K562 (cell line): ENCODE measurements around the gene GALNT18. TPM values are rescaled to one million over a fixed set of nuclear protein-coding genes. Genes with fewer than 3 reads are reported as not detected.

Experiments used
- ATAC-seq: fragments of 200-7000 bp; cut with Tn5 transposase; 3 replicates; pipeline ENCODE4 v1.9.1; 2020; ENCODE audit warnings: moderate library complexity
- BruUV-seq: library from RNA; stranded (reverse); fragments of 400-500 nt; replicated peaks from 2 replicates; lab custom pipeline; 2021; lab: Mats Ljungman, UMichigan
- CTCF ChIA-PET: fragments of 300-600 bp; formaldehyde crosslinking; extraction: SDS; loops from one replicate; lab custom pipeline; 2021; ENCODE audit warnings: low intra/inter-chr PET ratio; lab: Yijun Ruan, JAX
- POLR2A ChIA-PET: fragments of 300-600, 350-650 bp; sonication (Branson Sonifier 250); formaldehyde crosslinking; extraction: SDS; loops from one replicate; lab custom pipeline; 2021; ENCODE audit warnings: antibody characterized with exemption, inconsistent platforms; lab: Yijun Ruan, JAX
- DNase-seq, 4 experiments: peaks; one replicate each; pipeline versions ENCODE4 v3.0.0 to v3.0.0-alpha.2; 2011 to 2018; ENCODE audit warnings: low spot score in 3 of 4, mixed read lengths in 3 of 4; ENCODE audit errors: extremely low read depth in 1 of 4
- FAIRE-seq: peaks from 2 replicates; lab custom pipeline; 2011; peaks lifted over from hg19 to GRCh38; lab: Jason Lieb, UNC
- H2AFZ ChIP-seq: 2 replicates; pipeline ENCODE4 v1.6.0; 2011; ENCODE audit warnings: low read depth, low read length, control low read depth, inconsistent platforms
- H3K27ac ChIP-seq: fragments of 200-600 bp; 3 replicates; pipeline ENCODE4 v1.8.0; 2011; ENCODE audit warnings: low read depth, mild to moderate bottlenecking, control low read depth, inconsistent platforms, low read length, moderate library complexity, mixed read lengths; ENCODE audit errors: extremely low read depth
- H3K27me3 ChIP-seq, 2 experiments: fragments of 300-600 bp in 1 of 2; 2 replicates in 1 of 2; 3 replicates in 1 of 2; pipeline versions ENCODE4 v1.6.0 to v1.8.0; 2011; ENCODE audit warnings: inconsistent platforms in 2 of 2, low read length in 2 of 2, mild to moderate bottlenecking in 1 of 2, mixed read lengths in 1 of 2, moderate library complexity in 1 of 2; ENCODE audit not compliant: control insufficient read depth in 2 of 2, insufficient read depth in 2 of 2
- H3K36me3 ChIP-seq: fragments of 300-600 bp; 3 replicates; pipeline ENCODE4 v1.8.0; 2011; ENCODE audit warnings: mild to moderate bottlenecking, low read length, inconsistent platforms; ENCODE audit not compliant: control insufficient read depth, insufficient read depth
- H3K4me1 ChIP-seq, 2 experiments: fragments of 200-600 bp in 1 of 2; replicated peaks in 1 of 2; 2 replicates in 1 of 2; 3 replicates in 1 of 2; pipeline versions ENCODE4 v1.5.1 to v1.8.0; 2011; ENCODE audit warnings: inconsistent platforms in 2 of 2, low read length in 2 of 2, mild to moderate bottlenecking in 1 of 2, mixed read lengths in 1 of 2, moderate library complexity in 1 of 2; ENCODE audit not compliant: control insufficient read depth in 2 of 2, insufficient read depth in 2 of 2
- H3K4me2 ChIP-seq: 2 replicates; pipeline ENCODE4 v1.6.1; 2011; ENCODE audit warnings: low read length, control low read depth, inconsistent platforms, mixed read lengths; ENCODE audit not compliant: insufficient read depth
- H3K4me3 ChIP-seq: fragments of 200-600 bp; sonication (generic), shearing (Covaris generic); 2 replicates; pipeline ENCODE4 v1.5.1; 2016; ENCODE audit warnings: control low read depth, inconsistent platforms
- H3K79me2 ChIP-seq: fragments of 200-600 bp; 3 replicates; pipeline ENCODE4 v1.8.0; 2011; ENCODE audit warnings: low read length, inconsistent platforms; ENCODE audit not compliant: control insufficient read depth, insufficient read depth
- H3K9ac ChIP-seq, 2 experiments: 2 replicates each; pipeline versions ENCODE4 v1.6.0 to v1.6.1; 2011; ENCODE audit warnings: low read depth in 2 of 2, low read length in 2 of 2, control low read depth in 1 of 2, inconsistent platforms in 1 of 2, mild to moderate bottlenecking in 1 of 2, mixed read lengths in 1 of 2; ENCODE audit not compliant: insufficient read depth in 1 of 2
- H3K9me1 ChIP-seq: one replicate; pipeline ENCODE4 v1.6.0; 2011; ENCODE audit warnings: inconsistent platforms, mild to moderate bottlenecking, low read length, moderate library complexity; ENCODE audit not compliant: control insufficient read depth, insufficient read depth
- H3K9me3 ChIP-seq: replicated peaks from 2 replicates; pipeline ENCODE4 v1.5.1; 2011; ENCODE audit warnings: low read depth, low read length, inconsistent platforms; ENCODE audit not compliant: control insufficient read depth, insufficient read depth
- H4K20me1 ChIP-seq: replicated peaks from 2 replicates; pipeline ENCODE4 v1.6.1; 2011; ENCODE audit warnings: low read length, inconsistent platforms, mixed read lengths; ENCODE audit not compliant: control insufficient read depth, insufficient read depth
- CAMTA2 ChIP-seq: fragments of 250-450 bp; sonication (Bioruptor Pico); conservative IDR thresholded peaks from 2 replicates; pipeline ENCODE4 v1.5.1; 2022
- CREBBP ChIP-seq: IDR thresholded peaks from one replicate; pipeline ENCODE4 v1.6.1; 2012; ENCODE audit warnings: low read depth, mild to moderate bottlenecking, control low read depth, inconsistent platforms, low read length
- ELK3 ChIP-seq: fragments of 450-650 bp; formaldehyde crosslinking; IDR thresholded peaks from 2 replicates; pipeline ENCODE4 v1.4.0; 2020; ENCODE audit warnings: mild to moderate bottlenecking
- HINFP ChIP-seq: fragments of 450-650 bp; conservative IDR thresholded peaks from 2 replicates; pipeline ENCODE4 v1.6.1; 2016; ENCODE audit warnings: missing genetic modification characterization, low read depth, mild to moderate bottlenecking, control low read depth, missing compliant biosample characterization
- NUFIP1 ChIP-seq: fragments of 450-650 bp; IDR thresholded peaks from 2 replicates; pipeline ENCODE4 v1.6.1; 2018; ENCODE audit not compliant: partially characterized antibody
- PATZ1 ChIP-seq: fragments of 250-450 bp; sonication (Bioruptor Pico); IDR thresholded peaks from 2 replicates; pipeline ENCODE4 v1.5.0; 2020; ENCODE audit warnings: mild to moderate bottlenecking, borderline replicate concordance
- RBBP5 ChIP-seq: fragments of 200-600 bp; sonication (generic); IDR thresholded peaks from 2 replicates; pipeline ENCODE4 v1.6.1; 2012; ENCODE audit warnings: borderline replicate concordance, mild to moderate bottlenecking, low read length, control low read depth, inconsistent platforms; ENCODE audit not compliant: insufficient read depth, poor library complexity, severe bottlenecking
- TEAD2 ChIP-seq: fragments of 450-650 bp; IDR thresholded peaks from 2 replicates; pipeline ENCODE4 v1.6.1; 2016; ENCODE audit warnings: missing genetic modification characterization, control low read depth, missing compliant biosample characterization
- XRCC3 ChIP-seq: fragments of 450-650 bp; IDR thresholded peaks from 2 replicates; pipeline ENCODE4 v1.6.1; 2017; ENCODE audit warnings: mild to moderate bottlenecking, moderate library complexity
- ZNF253 ChIP-seq: fragments of 250-450 bp; sonication (Bioruptor Pico); conservative IDR thresholded peaks from 2 replicates; pipeline ENCODE4 v1.6.1; 2021; ENCODE audit warnings: mild to moderate bottlenecking
- ZNF324 ChIP-seq: fragments of 250-450 bp; sonication (Bioruptor Pico); IDR thresholded peaks from 2 replicates; pipeline ENCODE4 v1.4.0; 2020; ENCODE audit warnings: mild to moderate bottlenecking
- ZNF696 ChIP-seq: fragments of 250-450 bp; sonication (Bioruptor Pico); conservative IDR thresholded peaks from 2 replicates; pipeline ENCODE4 v1.4.0; 2020; ENCODE audit warnings: mild to moderate bottlenecking, moderate library complexity
- ZNF766 ChIP-seq: fragments of 200-800 bp; sonication (Bioruptor generic); conservative IDR thresholded peaks from 2 replicates; pipeline ENCODE4 v1.6.1; 2016; ENCODE audit warnings: missing genetic modification characterization, missing compliant biosample characterization
- WGBS: fragments of 100-300 bp; shearing (Covaris generic); methylation state at CpG from one replicate; pipeline ENCODE4 v1.1.6; 2016; ENCODE audit warnings: low coverage, mixed read lengths; ENCODE audit not compliant: insufficient coverage; ENCODE audit errors: missing lambda C conversion rate; 5-methylcytosine and 5-hydroxymethylcytosine counted together
- in situ Hi-C: fragments of 300-500 bp; cut with MboI; formaldehyde crosslinking; loops from 4 replicates; pipeline ENCODE4 v1.15.0; 2018; ENCODE audit warnings: inconsistent platforms, mixed read lengths
- intact Hi-C: fragments of 100-400 bp; cut with micrococcal nuclease; formaldehyde crosslinking; loops from 2 replicates; pipeline ENCODE4 v1.14.2; 2022
- polyA plus RNA-seq, 8 experiments: library from polyadenylated mRNA; depleted of rRNA in 4 of 8; stranded (reverse) in 5 of 8; unstranded in 3 of 8; fragments of >200 nt; fragmentation: Nextera tagmentation in 2 of 8; fragmentation: Illumina TruSeq in 1 of 8; extraction: Ambion mirVana in 2 of 8; extraction: Trizol in 1 of 8; gene quantifications; 2 replicates each; pipeline versions ENCODE4 v1.2.1 to v1.2.3, GENCODE V29; 2011 to 2014; ENCODE audit warnings: inconsistent platforms in 1 of 8, missing spikeins in 1 of 8
- total RNA-seq, 7 experiments: library from RNA; depleted of rRNA in 6 of 7; stranded (reverse); fragments of >200 nt in 6 of 7; fragmentation: Illumina TruSeq in 2 of 7; extraction: Trizol in 2 of 7; gene quantifications; 2 replicates each; pipeline versions ENCODE4 v1.2.1 to v1.2.3, GENCODE V29; 2011 to 2021; ENCODE audit warnings: low replicate concordance in 1 of 7

Gene GALNT18
- total and polyA plus RNA-seq, 9 of the 15 experiments (the other 6 are each of a cell fraction or from before 2014, with no cell fraction given), result not detected

GRCh38 chr11:11246166-11246565 lies 375.6 kb downstream of the GALNT18 start:
- BruUV-seq, result no TSS peak
- no peaks in the 10 kb centered on the region for H3K9me3 ChIP-seq
- H4K20me1 ChIP-seq, result no peaks in the 10 kb centered on the region
- ATAC-seq, result no peak
- FAIRE-seq, result no peak
- no peak overlapping the region for H3K4me3 ChIP-seq
- POLR2A ChIA-PET, result interaction anchor here (0.6 kb wide), 1 partner anchor 528 kb away, joined by 3 read pairs; no protein-coding TSS in a partner anchor
- CTCF ChIA-PET, result no interaction called here
- no peak overlapping the region for H2AFZ ChIP-seq
- no peak for DNase-seq
- intact Hi-C loops, result no loop called here
- TF ChIP-seq RBBP5 (no peak), ELK3 (no peak), ZNF253 (no peak)
- no peaks in the 10 kb centered on the region; a peak in 2 of 5 replicates for H3K27me3 ChIP-seq
- H3K27ac ChIP-seq, result no peak overlapping the region
- H3K4me1 ChIP-seq, result no peaks in the 10 kb centered on the region
- no peaks in the 10 kb centered on the region for H3K9me1 ChIP-seq
- no peaks in the 10 kb centered on the region for H3K79me2 ChIP-seq
- in situ Hi-C loops, result no loop called here
- WGBS, result 0% methylated on average over 1 of the region's 1 CpG
- no peak overlapping the region for H3K4me2 ChIP-seq
- no peaks in the 10 kb centered on the region for H3K36me3 ChIP-seq
- H3K9ac ChIP-seq, result no peak overlapping the region

- DNase-seq, result no peak
- POLR2A ChIA-PET, result interaction anchor here (0.6 to 1.2 kb wide), 2 partner anchors 10 to 528 kb away, joined by 3 read pairs; no protein-coding TSS in a partner anchor
- intact Hi-C loops (no loop called here), in situ Hi-C loops (no loop called here)
- no TSS peak for BruUV-seq
- FAIRE-seq, result no peak
- no peak for ATAC-seq
- no peaks in the 10 kb centered on the region for H3K36me3 ChIP-seq
- no peak overlapping the region for H3K4me2 ChIP-seq
- H3K9ac ChIP-seq, result no peak overlapping the region
- 0% methylated on average over 3 of the region's 3 CpGs for WGBS
- H2AFZ ChIP-seq, result no peak overlapping the region
- H3K79me2 ChIP-seq, result no peaks in the 10 kb centered on the region
- H3K4me1 ChIP-seq, result no peaks in the 10 kb centered on the region
- H3K9me3 ChIP-seq, result no peaks in the 10 kb centered on the region
- no peaks in the 10 kb centered on the region; a peak in 2 of 5 replicates for H3K27me3 ChIP-seq
- H4K20me1 ChIP-seq, result no peaks in the 10 kb centered on the region
- no peak overlapping the region for H3K4me3 ChIP-seq
- no peak overlapping the region for H3K27ac ChIP-seq
- H3K9me1 ChIP-seq, result no peaks in the 10 kb centered on the region
- CTCF ChIA-PET, result no interaction called here
- TF ChIP-seq XRCC3 (no peak), ZNF696 (no peak), NUFIP1 (no peak), ZNF766 (CRISPR knock-in tag) (no peak), CAMTA2 (CRISPR knock-in tag) (no peak), ZNF324 (CRISPR knock-in tag) (no peak), TEAD2 (no peak), CREBBP (no peak), HINFP (no peak), PATZ1 (CRISPR knock-in tag) (no peak)
Measured at GRCh38 chr11:11245453-11245852, 376.4 kb downstream of the GALNT18 start.
